ENCODE measurements around the gene HMGN4.

HMGN4 gene

GRCh38 chr6:26537846-26538571 is at the start of gene HMGN4:
TSS of gene HMGN4 (plus strand) at chr6:26538366. CDS start at chr6:26545207, 6,841 bp downstream.
- peak; percentile 83 for DNase-seq (ENCODE audit: low read depth)
- H3K4me3 ChIP-seq (ENCODE audit: low read depth, low read length), result peak within 1 kb of the TSS; percentile 87
- peak; percentile 16 for TF ChIP-seq CTCF (IDR thresholded peaks at IDR 0.05; ENCODE audit: low read depth, low read length, missing control alignments)

GRCh38 chr6:26489996-26490964 is 47.9 kb upstream of the HMGN4 start:
- DNase-seq (ENCODE audit: low read depth), result no peak
- TF ChIP-seq CTCF (IDR thresholded peaks at IDR 0.05; ENCODE audit: low read depth, low read length, missing control alignments), result no peak

GRCh38 chr6:26491604-26492003 is 46.6 kb upstream of the HMGN4 start:
- TF ChIP-seq CTCF (IDR thresholded peaks at IDR 0.05; ENCODE audit: low read depth, low read length, missing control alignments), result no peak
- no peak for DNase-seq (ENCODE audit: low read depth)
- no peak overlapping the region for H3K4me3 ChIP-seq (ENCODE audit: low read depth, low read length)

More at GRCh38 chr6:26489996-26490964, 47.9 kb upstream of the HMGN4 start:
- H3K4me3 ChIP-seq (ENCODE audit: low read depth, low read length), result no peak overlapping the region

- no peak for DNase-seq (ENCODE audit: low read depth)
- H3K4me3 ChIP-seq (ENCODE audit: low read depth, low read length), result no peak overlapping the region
- TF ChIP-seq CTCF (IDR thresholded peaks at IDR 0.05; ENCODE audit: low read depth, low read length, missing control alignments), result peak; percentile 28
These were observed 44.9 kb upstream of the HMGN4 start for GRCh38 chr6:26493258-26493657.

- TF ChIP-seq CTCF (IDR thresholded peaks at IDR 0.05; ENCODE audit: low read depth, low read length, missing control alignments), result no peak
These were observed 44.0 kb upstream of the HMGN4 start for GRCh38 chr6:26494117-26494516.

GRCh38 chr6:26495281-26495680 is 42.9 kb upstream of the HMGN4 start:
- H3K4me3 ChIP-seq (ENCODE audit: low read depth, low read length), result no peak overlapping the region
- DNase-seq (ENCODE audit: low read depth), result no peak
- TF ChIP-seq CTCF (IDR thresholded peaks at IDR 0.05; ENCODE audit: low read depth, low read length, missing control alignments), result no peak

More at GRCh38 chr6:26494117-26494516, 44.0 kb upstream of the HMGN4 start:
- DNase-seq (ENCODE audit: low read depth), result no peak
- H3K4me3 ChIP-seq (ENCODE audit: low read depth, low read length), result no peak overlapping the region
